HepG2 (cell line): ENCODE results near the gene TMEM127. TPM values are rescaled to one million over a fixed set of nuclear protein-coding genes. Genes with fewer than 3 reads are reported as not detected.

Experiments
- ATAC-seq: fragments of 200-7000 bp; cut with Tn5 transposase; 3 replicates; pipeline ENCODE4 v1.9.1; 2020; ENCODE audit warnings: mild to moderate bottlenecking, moderate library complexity
- BruUV-seq: library from RNA; stranded (reverse); fragments of 400-500 nt; replicated peaks from 2 replicates; lab custom pipeline; 2021; lab: Mats Ljungman, UMichigan
- CTCF ChIA-PET: fragments of 300-600 bp; formaldehyde crosslinking; extraction: SDS; loops from one replicate; lab custom pipeline; 2021; ENCODE audit warnings: low total read pairs, inconsistent platforms, low intra/inter-chr PET ratio; lab: Yijun Ruan, JAX
- POLR2A ChIA-PET: fragments of 350-600 bp; sonication (Branson Sonifier 250); formaldehyde crosslinking; loops from one replicate; lab custom pipeline; 2020; ENCODE audit warnings: antibody characterized with exemption, inconsistent platforms; lab: Yijun Ruan, JAX
- DNase-seq: peaks from one replicate; pipeline ENCODE4 v3.0.0-alpha.2; 2015; ENCODE audit warnings: low spot score
- FAIRE-seq: peaks from 3 replicates; lab custom pipeline; 2011; peaks lifted over from hg19 to GRCh38; lab: Jason Lieb, UNC
- H2AFZ ChIP-seq: one replicate; pipeline ENCODE4 v1.6.1; 2011; ENCODE audit warnings: low read length, inconsistent platforms
- H3K27ac ChIP-seq: fragments of 300-600 bp; 3 replicates; pipeline ENCODE4 v1.8.0; 2011; ENCODE audit warnings: mixed run types, mild to moderate bottlenecking, mixed read lengths, low read length, inconsistent platforms; ENCODE audit not compliant: insufficient read depth; ENCODE audit errors: extremely low read length
- H3K27me3 ChIP-seq, 2 experiments: fragments of 200-600 bp in 1 of 2; 2 replicates in 1 of 2; 3 replicates in 1 of 2; pipeline versions ENCODE4 v1.6.0 to v1.8.0; 2011; ENCODE audit warnings: low read length in 2 of 2, mild to moderate bottlenecking in 2 of 2, moderate library complexity in 2 of 2, inconsistent platforms in 1 of 2; ENCODE audit not compliant: insufficient read depth in 2 of 2, control insufficient read depth in 1 of 2
- H3K36me3 ChIP-seq, 2 experiments: fragments of 200-600 bp in 1 of 2; replicated peaks in 1 of 2; 2 replicates in 1 of 2; 3 replicates in 1 of 2; pipeline versions ENCODE4 v1.5.1 to v1.8.0; 2011; ENCODE audit warnings: low read length in 2 of 2, inconsistent platforms in 1 of 2; ENCODE audit not compliant: insufficient read depth in 2 of 2, control insufficient read depth in 1 of 2
- H3K4me1 ChIP-seq: 2 replicates; pipeline ENCODE4 v1.5.1; 2012; ENCODE audit warnings: low read length, inconsistent platforms; ENCODE audit not compliant: insufficient read depth
- H3K4me2 ChIP-seq: 2 replicates; pipeline ENCODE4 v1.6.0; 2011; ENCODE audit warnings: low read depth, low read length, inconsistent platforms
- H3K4me3 ChIP-seq, 3 experiments: fragments of 200-600 bp in 1 of 3; sonication (generic), shearing (Covaris generic) in 1 of 3; replicated peaks in 1 of 3; 2 replicates each; pipeline ENCODE4 v1.5.1; 2011 to 2016; ENCODE audit warnings: low read length in 3 of 3, inconsistent platforms in 2 of 3, low read depth in 2 of 3, mild to moderate bottlenecking in 2 of 3, control low read depth in 1 of 3, mixed read lengths in 1 of 3; ENCODE audit not compliant: insufficient read depth in 1 of 3
- H3K79me2 ChIP-seq: one replicate; pipeline ENCODE4 v1.6.1; 2011; ENCODE audit warnings: low read length, inconsistent platforms; ENCODE audit not compliant: insufficient read depth
- H3K9ac ChIP-seq: 2 replicates; pipeline ENCODE4 v1.6.0; 2011; ENCODE audit warnings: mild to moderate bottlenecking, low read depth, low read length, inconsistent platforms; ENCODE audit not compliant: insufficient read depth
- H3K9me3 ChIP-seq: 2 replicates; pipeline ENCODE4 v1.5.1; 2012; ENCODE audit warnings: mild to moderate bottlenecking, low read length
- H4K20me1 ChIP-seq: 2 replicates; pipeline ENCODE4 v1.6.0; 2011; ENCODE audit warnings: inconsistent platforms, mild to moderate bottlenecking, low read length, moderate library complexity; ENCODE audit not compliant: insufficient read depth
- SOX13 ChIP-seq, 3 experiments: fragments of 450-650 bp in 1 of 3; sonication (generic) in 1 of 3; formaldehyde crosslinking in 1 of 3; IDR thresholded peaks in 2 of 3; conservative IDR thresholded peaks in 1 of 3; 2 replicates each; pipeline versions ENCODE4 v1.5.0 to v1.6.1; 2016 to 2020; ENCODE audit warnings: antibody characterized with exemption in 1 of 3, mild to moderate bottlenecking in 1 of 3, missing compliant biosample characterization in 1 of 3, missing genetic modification reagents in 1 of 3, moderate library complexity in 1 of 3
- ZC3H13 ChIP-seq: sonication (generic); formaldehyde crosslinking; IDR thresholded peaks from 2 replicates; pipeline ENCODE4 v1.8.1; 2023; ENCODE audit warnings: mild to moderate bottlenecking, missing genetic modification reagents, moderate library complexity
- ZNF510 ChIP-seq: sonication (generic); formaldehyde crosslinking; IDR thresholded peaks from 2 replicates; pipeline ENCODE4 v1.4.0; 2020; ENCODE audit warnings: low read depth, mild to moderate bottlenecking, missing genetic modification reagents
- WGBS: methylation state at CpG from one replicate; pipeline ENCODE4 v1.1.6; 2017; ENCODE audit warnings: low lambda C conversion rate; 5-methylcytosine and 5-hydroxymethylcytosine counted together
- in situ Hi-C: cut with HindIII; loops from 2 replicates; pipeline ENCODE4 v1.10.0; 2017; ENCODE audit warnings: low pct_unique_long_range_greater_than_20kb; ENCODE audit not compliant: extremely low pct_ligation_motif_present
- intact Hi-C: fragments of 100-400 bp; cut with micrococcal nuclease; formaldehyde crosslinking; loops from one replicate; pipeline ENCODE4 v1.10.0; 2022; ENCODE audit not compliant: unreplicated experiment
- polyA plus RNA-seq, 8 experiments: library from polyadenylated mRNA; depleted of rRNA in 3 of 8; stranded (reverse) in 7 of 8; unstranded in 1 of 8; fragments of >200 nt; fragmentation: Illumina TruSeq in 4 of 8; extraction: Trizol in 4 of 8; gene quantifications; 2 replicates each; pipeline versions ENCODE4 v1.2.1 to v1.2.3, GENCODE V29; 2011 to 2016; ENCODE audit warnings: low read depth in 4 of 8, missing spikeins in 1 of 8, mixed read lengths in 1 of 8; ENCODE audit not compliant: insufficient read depth in 1 of 8
- total RNA-seq, 5 experiments: library from RNA; depleted of rRNA; stranded (reverse); fragments of >200 nt; fragmentation: Illumina TruSeq; extraction: Trizol; gene quantifications; 2 replicates each; pipeline ENCODE4 v1.2.3, GENCODE V29; 2016; ENCODE audit warnings: low read depth in 1 of 5
- TF ChIP-seq, protein P1 (sequence below): sonication (generic); formaldehyde crosslinking; IDR thresholded peaks from 2 replicates; pipeline ENCODE4 v1.9.0; 2022; ENCODE audit warnings: low read depth, missing genetic modification reagents
- TF ChIP-seq, protein P2 (sequence below): IDR thresholded peaks from 2 replicates; pipeline ENCODE4 v1.6.1; 2018; ENCODE audit warnings: missing genetic modification reagents
- TF ChIP-seq, protein P3 (sequence below): sonication (generic); formaldehyde crosslinking; IDR thresholded peaks from 2 replicates; pipeline ENCODE4 v1.8.1; 2023; ENCODE audit warnings: mild to moderate bottlenecking, missing genetic modification reagents

Gene TMEM127
- total and polyA plus RNA-seq, 2 of the 13 experiments (the other 11 are each of a cell fraction or from before 2014, with no cell fraction given): 21.5 to 33.9 TPM

DNA sequence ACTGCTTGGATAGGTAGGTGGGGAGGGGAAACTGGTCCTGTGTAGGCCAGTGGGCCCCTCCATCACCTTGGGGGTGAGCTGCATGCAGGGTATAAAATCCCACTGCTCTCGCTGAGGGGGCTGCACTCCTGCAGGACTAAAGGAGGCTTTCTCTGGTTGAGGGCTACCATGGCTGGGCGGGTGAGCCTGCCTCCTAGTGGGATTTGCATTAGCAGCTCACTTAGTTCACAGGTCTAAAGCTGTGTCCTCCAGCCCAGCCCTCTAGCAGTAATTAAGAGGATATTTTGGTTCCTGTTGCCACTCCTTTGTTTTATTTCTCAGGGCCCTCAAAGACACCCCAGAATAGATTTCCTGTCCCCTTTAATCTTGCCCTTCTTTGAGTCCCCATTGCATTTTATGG, 24.6 kb downstream of the TMEM127 start:
- no peak overlapping the region for H3K4me3 ChIP-seq
- H3K36me3 ChIP-seq: peaks cover 2 to 17% of the 10 kb centered on the region in 2 experiments; a peak in 3 of 5 replicates
- no peaks in the 10 kb centered on the region for H4K20me1 ChIP-seq
- TF ChIP-seq, protein P1, sequence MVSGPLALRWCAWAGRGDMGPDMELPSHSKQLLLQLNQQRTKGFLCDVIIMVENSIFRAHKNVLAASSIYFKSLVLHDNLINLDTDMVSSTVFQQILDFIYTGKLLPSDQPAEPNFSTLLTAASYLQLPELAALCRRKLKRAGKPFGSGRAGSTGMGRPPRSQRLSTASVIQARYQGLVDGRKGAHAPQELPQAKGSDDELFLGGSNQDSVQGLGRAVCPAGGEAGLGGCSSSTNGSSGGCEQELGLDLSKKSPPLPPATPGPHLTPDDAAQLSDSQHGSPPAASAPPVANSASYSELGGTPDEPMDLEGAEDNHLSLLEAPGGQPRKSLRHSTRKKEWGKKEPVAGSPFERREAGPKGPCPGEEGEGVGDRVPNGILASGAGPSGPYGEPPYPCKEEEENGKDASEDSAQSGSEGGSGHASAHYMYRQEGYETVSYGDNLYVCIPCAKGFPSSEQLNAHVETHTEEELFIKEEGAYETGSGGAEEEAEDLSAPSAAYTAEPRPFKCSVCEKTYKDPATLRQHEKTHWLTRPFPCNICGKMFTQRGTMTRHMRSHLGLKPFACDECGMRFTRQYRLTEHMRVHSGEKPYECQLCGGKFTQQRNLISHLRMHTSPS (CRISPR knock-in tag): no peak
- TF ChIP-seq, protein P2, sequence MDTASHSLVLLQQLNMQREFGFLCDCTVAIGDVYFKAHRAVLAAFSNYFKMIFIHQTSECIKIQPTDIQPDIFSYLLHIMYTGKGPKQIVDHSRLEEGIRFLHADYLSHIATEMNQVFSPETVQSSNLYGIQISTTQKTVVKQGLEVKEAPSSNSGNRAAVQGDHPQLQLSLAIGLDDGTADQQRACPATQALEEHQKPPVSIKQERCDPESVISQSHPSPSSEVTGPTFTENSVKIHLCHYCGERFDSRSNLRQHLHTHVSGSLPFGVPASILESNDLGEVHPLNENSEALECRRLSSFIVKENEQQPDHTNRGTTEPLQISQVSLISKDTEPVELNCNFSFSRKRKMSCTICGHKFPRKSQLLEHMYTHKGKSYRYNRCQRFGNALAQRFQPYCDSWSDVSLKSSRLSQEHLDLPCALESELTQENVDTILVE (CRISPR knock-in tag): no peak
- TF ChIP-seq ZC3H13 (CRISPR knock-in tag) (no peak), ZNF510 (no peak), SOX13 (IDR thresholded peaks at IDR 0.05) (no peak), SOX13 (CRISPR knock-in tag; conservative IDR thresholded peaks at IDR 0.05 in 1 of 2, IDR thresholded peaks at IDR 0.05 in 1 of 2) (no peak)
- TF ChIP-seq, protein P3, sequence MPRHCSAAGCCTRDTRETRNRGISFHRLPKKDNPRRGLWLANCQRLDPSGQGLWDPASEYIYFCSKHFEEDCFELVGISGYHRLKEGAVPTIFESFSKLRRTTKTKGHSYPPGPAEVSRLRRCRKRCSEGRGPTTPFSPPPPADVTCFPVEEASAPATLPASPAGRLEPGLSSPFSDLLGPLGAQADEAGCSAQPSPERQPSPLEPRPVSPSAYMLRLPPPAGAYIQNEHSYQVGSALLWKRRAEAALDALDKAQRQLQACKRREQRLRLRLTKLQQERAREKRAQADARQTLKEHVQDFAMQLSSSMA (CRISPR knock-in tag): no peak
- ATAC-seq (peak; percentile 14; the same call in 2 of the 3 replicates), DNase-seq (no peak), FAIRE-seq (no peak)
- H2AFZ ChIP-seq: no peak overlapping the region
- H3K9ac ChIP-seq: no peak overlapping the region
- no peaks in the 10 kb centered on the region for H3K79me2 ChIP-seq
- no peaks in the 10 kb centered on the region for H3K9me3 ChIP-seq
- no peaks in the 10 kb centered on the region for H3K27me3 ChIP-seq
- 86% methylated on average over 1 of the region's 2 CpGs for WGBS
- POLR2A ChIA-PET: no interaction called here
- no peak overlapping the region for H3K27ac ChIP-seq
- CTCF ChIA-PET: no interaction called here
- BruUV-seq: no TSS peak
- in situ Hi-C loops: no loop called here
- H3K4me1 ChIP-seq: peaks cover 16% of the 10 kb centered on the region; the same call in 1 of the 2 replicates
- intact Hi-C loops: no loop called here
- H3K4me2 ChIP-seq: no peak overlapping the region
